HepG2 (cell line): Measurements from ENCODE around the gene MEX3D. TPM values are rescaled to one million over a fixed set of nuclear protein-coding genes. Genes with fewer than 3 reads are reported as not detected.

Source experiments
- CBFB ChIP-seq: sonication (generic); formaldehyde crosslinking; IDR thresholded peaks from 2 replicates; pipeline ENCODE4 v1.4.0; 2020; ENCODE audit warnings: missing genetic modification reagents
- KDM1A ChIP-seq: IDR thresholded peaks from 2 replicates; pipeline ENCODE4 v1.6.1; 2016; ENCODE audit warnings: missing compliant biosample characterization
- KDM5B ChIP-seq: sonication (generic); formaldehyde crosslinking; IDR thresholded peaks from 2 replicates; pipeline ENCODE4 v1.4.0; 2020; ENCODE audit warnings: missing genetic modification reagents, mild to moderate bottlenecking, borderline replicate concordance
- PHB2 ChIP-seq: fragments of 450-650 bp; IDR thresholded peaks from 2 replicates; pipeline ENCODE4 v1.6.1; 2018; ENCODE audit not compliant: partially characterized antibody
- RBM22 ChIP-seq: fragments of 200-400 bp; formaldehyde crosslinking; optimal IDR thresholded peaks from 2 replicates; pipeline ENCODE3; 2017; ENCODE audit warnings: mild to moderate bottlenecking, low read length, moderate library complexity
- TAF1 ChIP-seq: sonication (generic); formaldehyde crosslinking; IDR thresholded peaks from 2 replicates; pipeline ENCODE4 v1.4.0; 2020; ENCODE audit warnings: missing genetic modification reagents
- ZNF343 ChIP-seq: sonication (generic); formaldehyde crosslinking; IDR thresholded peaks from 2 replicates; pipeline ENCODE4 v1.4.0; 2020; ENCODE audit warnings: mild to moderate bottlenecking, missing genetic modification reagents
- ZNF501 ChIP-seq: sonication (generic); formaldehyde crosslinking; IDR thresholded peaks from 2 replicates; pipeline ENCODE4 v1.5.1; 2020; ENCODE audit warnings: mild to moderate bottlenecking, moderate library complexity, missing genetic modification reagents
- ZNF546 ChIP-seq: sonication (generic); formaldehyde crosslinking; conservative IDR thresholded peaks from 2 replicates; pipeline ENCODE4 v1.8.1; 2023; ENCODE audit warnings: mild to moderate bottlenecking, missing genetic modification reagents
- polyA plus RNA-seq, 8 experiments: library from polyadenylated mRNA; depleted of rRNA in 3 of 8; stranded (reverse) in 7 of 8; unstranded in 1 of 8; fragments of >200 nt; fragmentation: Illumina TruSeq in 4 of 8; extraction: Trizol in 4 of 8; gene quantifications; 2 replicates each; pipeline versions ENCODE4 v1.2.1 to v1.2.3, GENCODE V29; 2011 to 2016; ENCODE audit warnings: low read depth in 4 of 8, missing spikeins in 1 of 8, mixed read lengths in 1 of 8; ENCODE audit not compliant: insufficient read depth in 1 of 8
- total RNA-seq, 5 experiments: library from RNA; depleted of rRNA; stranded (reverse); fragments of >200 nt; fragmentation: Illumina TruSeq; extraction: Trizol; gene quantifications; 2 replicates each; pipeline ENCODE4 v1.2.3, GENCODE V29; 2016; ENCODE audit warnings: low read depth in 1 of 5
- TF ChIP-seq, protein P1 (sequence below): sonication (generic); formaldehyde crosslinking; IDR thresholded peaks from 2 replicates; pipeline ENCODE4 v1.5.0; 2020; ENCODE audit warnings: mild to moderate bottlenecking, missing genetic modification reagents, borderline replicate concordance
- TF ChIP-seq, protein P2 (sequence below): sonication (generic); formaldehyde crosslinking; IDR thresholded peaks from 2 replicates; pipeline ENCODE4 v1.4.0; 2020; ENCODE audit warnings: missing genetic modification reagents, borderline replicate concordance
- TF ChIP-seq, protein P3 (sequence below): IDR thresholded peaks from 2 replicates; pipeline ENCODE4 v1.6.1; 2016; ENCODE audit warnings: missing genetic modification reagents, missing compliant biosample characterization
- TF ChIP-seq, protein P4 (sequence below): sonication (generic); formaldehyde crosslinking; IDR thresholded peaks from 2 replicates; pipeline ENCODE4 v1.4.0; 2020; ENCODE audit warnings: missing genetic modification reagents, borderline replicate concordance
- TF ChIP-seq, protein P5 (sequence below): sonication (generic); formaldehyde crosslinking; IDR thresholded peaks from 2 replicates; pipeline ENCODE4 v1.5.1; 2020; ENCODE audit warnings: missing genetic modification reagents, mild to moderate bottlenecking, borderline replicate concordance

MEX3D gene
- total and polyA plus RNA-seq, 2 of the 13 experiments (the other 11 are each of a cell fraction or from before 2014, with no cell fraction given), result 3.6 to 17.1 TPM

DNA sequence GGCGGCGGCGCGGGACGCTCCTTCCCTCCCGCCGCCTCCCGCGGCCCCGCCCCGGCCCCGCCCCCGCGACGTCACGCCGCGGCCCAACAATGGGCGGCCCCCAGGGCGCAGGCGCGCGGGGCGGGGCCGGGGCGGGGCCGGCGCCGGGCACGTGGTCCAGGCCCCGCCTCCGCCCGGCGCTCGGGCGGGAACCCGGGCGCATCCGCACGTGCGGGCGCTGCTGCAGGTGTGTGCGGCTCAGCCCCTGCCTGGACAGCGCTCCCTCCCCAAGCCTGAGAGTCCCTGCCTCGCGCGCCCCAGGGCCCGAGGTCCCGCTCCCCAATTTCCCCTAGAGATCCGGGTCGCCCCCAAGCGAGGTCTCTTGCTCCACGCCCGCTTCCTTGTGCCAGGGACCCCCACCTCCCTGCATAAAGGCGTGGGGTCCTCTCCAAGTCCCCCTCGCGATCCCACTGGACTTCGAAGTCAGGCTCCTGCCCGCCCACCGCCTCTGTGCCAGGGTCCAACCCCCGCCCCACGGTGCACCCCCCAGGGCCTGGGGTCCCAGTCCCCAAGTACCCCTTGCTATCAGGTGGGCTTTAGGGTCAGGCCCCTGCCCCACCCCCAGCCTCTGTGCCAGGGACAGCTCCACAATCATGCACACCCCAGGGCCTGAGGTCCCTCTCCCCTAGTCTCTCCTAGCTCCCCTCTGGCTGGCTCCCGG, at the start of gene MEX3D (continued):
- TF ChIP-seq, protein P1, sequence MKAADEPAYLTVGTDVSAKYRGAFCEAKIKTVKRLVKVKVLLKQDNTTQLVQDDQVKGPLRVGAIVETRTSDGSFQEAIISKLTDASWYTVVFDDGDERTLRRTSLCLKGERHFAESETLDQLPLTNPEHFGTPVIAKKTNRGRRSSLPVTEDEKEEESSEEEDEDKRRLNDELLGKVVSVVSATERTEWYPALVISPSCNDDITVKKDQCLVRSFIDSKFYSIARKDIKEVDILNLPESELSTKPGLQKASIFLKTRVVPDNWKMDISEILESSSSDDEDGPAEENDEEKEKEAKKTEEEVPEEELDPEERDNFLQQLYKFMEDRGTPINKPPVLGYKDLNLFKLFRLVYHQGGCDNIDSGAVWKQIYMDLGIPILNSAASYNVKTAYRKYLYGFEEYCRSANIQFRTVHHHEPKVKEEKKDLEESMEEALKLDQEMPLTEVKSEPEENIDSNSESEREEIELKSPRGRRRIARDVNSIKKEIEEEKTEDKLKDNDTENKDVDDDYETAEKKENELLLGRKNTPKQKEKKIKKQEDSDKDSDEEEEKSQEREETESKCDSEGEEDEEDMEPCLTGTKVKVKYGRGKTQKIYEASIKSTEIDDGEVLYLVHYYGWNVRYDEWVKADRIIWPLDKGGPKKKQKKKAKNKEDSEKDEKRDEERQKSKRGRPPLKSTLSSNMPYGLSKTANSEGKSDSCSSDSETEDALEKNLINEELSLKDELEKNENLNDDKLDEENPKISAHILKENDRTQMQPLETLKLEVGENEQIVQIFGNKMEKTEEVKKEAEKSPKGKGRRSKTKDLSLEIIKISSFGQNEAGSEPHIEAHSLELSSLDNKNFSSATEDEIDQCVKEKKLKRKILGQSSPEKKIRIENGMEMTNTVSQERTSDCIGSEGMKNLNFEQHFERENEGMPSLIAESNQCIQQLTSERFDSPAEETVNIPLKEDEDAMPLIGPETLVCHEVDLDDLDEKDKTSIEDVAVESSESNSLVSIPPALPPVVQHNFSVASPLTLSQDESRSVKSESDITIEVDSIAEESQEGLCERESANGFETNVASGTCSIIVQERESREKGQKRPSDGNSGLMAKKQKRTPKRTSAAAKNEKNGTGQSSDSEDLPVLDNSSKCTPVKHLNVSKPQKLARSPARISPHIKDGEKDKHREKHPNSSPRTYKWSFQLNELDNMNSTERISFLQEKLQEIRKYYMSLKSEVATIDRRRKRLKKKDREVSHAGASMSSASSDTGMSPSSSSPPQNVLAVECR, result peak; percentile 63; the same call in 1 of the 2 replicates
- TF ChIP-seq, protein P2, sequence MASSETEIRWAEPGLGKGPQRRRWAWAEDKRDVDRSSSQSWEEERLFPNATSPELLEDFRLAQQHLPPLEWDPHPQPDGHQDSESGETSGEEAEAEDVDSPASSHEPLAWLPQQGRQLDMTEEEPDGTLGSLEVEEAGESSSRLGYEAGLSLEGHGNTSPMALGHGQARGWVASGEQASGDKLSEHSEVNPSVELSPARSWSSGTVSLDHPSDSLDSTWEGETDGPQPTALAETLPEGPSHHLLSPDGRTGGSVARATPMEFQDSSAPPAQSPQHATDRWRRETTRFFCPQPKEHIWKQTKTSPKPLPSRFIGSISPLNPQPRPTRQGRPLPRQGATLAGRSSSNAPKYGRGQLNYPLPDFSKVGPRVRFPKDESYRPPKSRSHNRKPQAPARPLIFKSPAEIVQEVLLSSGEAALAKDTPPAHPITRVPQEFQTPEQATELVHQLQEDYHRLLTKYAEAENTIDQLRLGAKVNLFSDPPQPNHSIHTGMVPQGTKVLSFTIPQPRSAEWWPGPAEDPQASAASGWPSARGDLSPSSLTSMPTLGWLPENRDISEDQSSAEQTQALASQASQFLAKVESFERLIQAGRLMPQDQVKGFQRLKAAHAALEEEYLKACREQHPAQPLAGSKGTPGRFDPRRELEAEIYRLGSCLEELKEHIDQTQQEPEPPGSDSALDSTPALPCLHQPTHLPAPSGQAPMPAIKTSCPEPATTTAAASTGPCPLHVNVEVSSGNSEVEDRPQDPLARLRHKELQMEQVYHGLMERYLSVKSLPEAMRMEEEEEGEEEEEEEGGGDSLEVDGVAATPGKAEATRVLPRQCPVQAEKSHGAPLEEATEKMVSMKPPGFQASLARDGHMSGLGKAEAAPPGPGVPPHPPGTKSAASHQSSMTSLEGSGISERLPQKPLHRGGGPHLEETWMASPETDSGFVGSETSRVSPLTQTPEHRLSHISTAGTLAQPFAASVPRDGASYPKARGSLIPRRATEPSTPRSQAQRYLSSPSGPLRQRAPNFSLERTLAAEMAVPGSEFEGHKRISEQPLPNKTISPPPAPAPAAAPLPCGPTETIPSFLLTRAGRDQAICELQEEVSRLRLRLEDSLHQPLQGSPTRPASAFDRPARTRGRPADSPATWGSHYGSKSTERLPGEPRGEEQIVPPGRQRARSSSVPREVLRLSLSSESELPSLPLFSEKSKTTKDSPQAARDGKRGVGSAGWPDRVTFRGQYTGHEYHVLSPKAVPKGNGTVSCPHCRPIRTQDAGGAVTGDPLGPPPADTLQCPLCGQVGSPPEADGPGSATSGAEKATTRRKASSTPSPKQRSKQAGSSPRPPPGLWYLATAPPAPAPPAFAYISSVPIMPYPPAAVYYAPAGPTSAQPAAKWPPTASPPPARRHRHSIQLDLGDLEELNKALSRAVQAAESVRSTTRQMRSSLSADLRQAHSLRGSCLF (CRISPR knock-in tag), result no peak
- TF ChIP-seq KDM5B (CRISPR knock-in tag) (peak; percentile 80; the same call in 1 of the 2 replicates), KDM1A (CRISPR knock-in tag) (no peak), ZNF501 (CRISPR knock-in tag) (no peak), ZNF546 (CRISPR knock-in tag) (peak; percentile 78; the same call in 1 of the 2 replicates), TAF1 (CRISPR knock-in tag) (peak; percentile 25; the same call in 1 of the 2 replicates), RBM22 (no peak), PHB2 (no peak), ZNF343 (CRISPR knock-in tag) (peak; percentile 78; the same call in 1 of the 2 replicates), CBFB (0 out of 2 replicates have a peak, but pooled peaks have one; percentile 22)
- TF ChIP-seq, protein P3, sequence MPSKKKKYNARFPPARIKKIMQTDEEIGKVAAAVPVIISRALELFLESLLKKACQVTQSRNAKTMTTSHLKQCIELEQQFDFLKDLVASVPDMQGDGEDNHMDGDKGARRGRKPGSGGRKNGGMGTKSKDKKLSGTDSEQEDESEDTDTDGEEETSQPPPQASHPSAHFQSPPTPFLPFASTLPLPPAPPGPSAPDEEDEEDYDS (CRISPR knock-in tag), result no peak
- TF ChIP-seq, protein P4, sequence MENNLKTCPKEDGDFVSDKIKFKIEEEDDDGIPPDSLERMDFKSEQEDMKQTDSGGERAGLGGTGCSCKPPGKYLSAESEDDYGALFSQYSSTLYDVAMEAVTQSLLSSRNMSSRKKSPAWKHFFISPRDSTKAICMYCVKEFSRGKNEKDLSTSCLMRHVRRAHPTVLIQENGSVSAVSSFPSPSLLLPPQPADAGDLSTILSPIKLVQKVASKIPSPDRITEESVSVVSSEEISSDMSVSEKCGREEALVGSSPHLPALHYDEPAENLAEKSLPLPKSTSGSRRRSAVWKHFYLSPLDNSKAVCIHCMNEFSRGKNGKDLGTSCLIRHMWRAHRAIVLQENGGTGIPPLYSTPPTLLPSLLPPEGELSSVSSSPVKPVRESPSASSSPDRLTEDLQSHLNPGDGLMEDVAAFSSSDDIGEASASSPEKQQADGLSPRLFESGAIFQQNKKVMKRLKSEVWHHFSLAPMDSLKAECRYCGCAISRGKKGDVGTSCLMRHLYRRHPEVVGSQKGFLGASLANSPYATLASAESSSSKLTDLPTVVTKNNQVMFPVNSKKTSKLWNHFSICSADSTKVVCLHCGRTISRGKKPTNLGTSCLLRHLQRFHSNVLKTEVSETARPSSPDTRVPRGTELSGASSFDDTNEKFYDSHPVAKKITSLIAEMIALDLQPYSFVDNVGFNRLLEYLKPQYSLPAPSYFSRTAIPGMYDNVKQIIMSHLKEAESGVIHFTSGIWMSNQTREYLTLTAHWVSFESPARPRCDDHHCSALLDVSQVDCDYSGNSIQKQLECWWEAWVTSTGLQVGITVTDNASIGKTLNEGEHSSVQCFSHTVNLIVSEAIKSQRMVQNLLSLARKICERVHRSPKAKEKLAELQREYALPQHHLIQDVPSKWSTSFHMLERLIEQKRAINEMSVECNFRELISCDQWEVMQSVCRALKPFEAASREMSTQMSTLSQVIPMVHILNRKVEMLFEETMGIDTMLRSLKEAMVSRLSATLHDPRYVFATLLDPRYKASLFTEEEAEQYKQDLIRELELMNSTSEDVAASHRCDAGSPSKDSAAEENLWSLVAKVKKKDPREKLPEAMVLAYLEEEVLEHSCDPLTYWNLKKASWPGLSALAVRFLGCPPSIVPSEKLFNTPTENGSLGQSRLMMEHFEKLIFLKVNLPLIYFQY (CRISPR knock-in tag), result no peak
- TF ChIP-seq, protein P5, sequence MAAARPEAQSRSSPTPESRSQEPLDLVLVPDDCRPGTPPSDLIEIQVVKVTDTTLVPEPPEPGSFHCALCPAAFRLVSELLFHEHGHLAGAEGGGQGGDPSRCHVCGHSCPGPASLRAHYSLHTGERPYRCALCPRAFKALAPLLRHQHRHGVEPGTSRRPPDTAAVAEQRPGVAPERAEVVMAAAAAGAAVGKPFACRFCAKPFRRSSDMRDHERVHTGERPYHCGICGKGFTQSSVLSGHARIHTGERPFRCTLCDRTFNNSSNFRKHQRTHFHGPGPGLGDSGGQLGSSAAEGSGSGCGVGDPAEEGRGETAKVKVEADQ, result peak; percentile 48; the same call in 1 of the 2 replicates
